BE2C (cell line): ENCODE data around the gene RXRA.
A peak's percentile ranks its signal among the peaks of the same experiment; 100 is the strongest.

Experiments
- DNase-seq: peaks from one replicate; pipeline ENCODE4 v3.0.0-alpha.2; 2020
- H3K27me3 ChIP-seq: fragments of 250-450 bp; sonication (Bioruptor Pico); 2 replicates; pipeline ENCODE4 v1.5.1; 2020; ENCODE audit warnings: mild to moderate bottlenecking
- H3K36me3 ChIP-seq: fragments of 250-450 bp; sonication (Bioruptor Pico); 2 replicates; pipeline ENCODE4 v1.5.1; 2020; ENCODE audit warnings: mild to moderate bottlenecking
- H3K4me1 ChIP-seq: fragments of 250-450 bp; sonication (Bioruptor Pico); 2 replicates; pipeline ENCODE4 v1.5.1; 2020
- H3K4me3 ChIP-seq: 2 replicates; pipeline ENCODE4 v1.5.1; 2011; ENCODE audit warnings: low read depth, low read length
- H3K9me3 ChIP-seq: fragments of 250-450 bp; sonication (Bioruptor Pico); 2 replicates; pipeline ENCODE4 v1.5.1; 2020
- TF ChIP-seq, protein P1 (sequence below): IDR thresholded peaks from 2 replicates; pipeline ENCODE4 v1.5.1; 2012; ENCODE audit warnings: mild to moderate bottlenecking, low read depth, low read length

Gene RXRA

GRCh38 chr9:134381272-134381661 is 55.0 kb downstream of the RXRA start:
- Histone ChIP-seq H3K36me3 (no peaks in the 10 kb centered on the region), H3K9me3 (no peaks in the 10 kb centered on the region), H3K27me3 (no peaks in the 10 kb centered on the region), H3K4me3 (no peak overlapping the region), H3K4me1 (peaks cover 29% of the 10 kb centered on the region)
- TF ChIP-seq, protein P1, sequence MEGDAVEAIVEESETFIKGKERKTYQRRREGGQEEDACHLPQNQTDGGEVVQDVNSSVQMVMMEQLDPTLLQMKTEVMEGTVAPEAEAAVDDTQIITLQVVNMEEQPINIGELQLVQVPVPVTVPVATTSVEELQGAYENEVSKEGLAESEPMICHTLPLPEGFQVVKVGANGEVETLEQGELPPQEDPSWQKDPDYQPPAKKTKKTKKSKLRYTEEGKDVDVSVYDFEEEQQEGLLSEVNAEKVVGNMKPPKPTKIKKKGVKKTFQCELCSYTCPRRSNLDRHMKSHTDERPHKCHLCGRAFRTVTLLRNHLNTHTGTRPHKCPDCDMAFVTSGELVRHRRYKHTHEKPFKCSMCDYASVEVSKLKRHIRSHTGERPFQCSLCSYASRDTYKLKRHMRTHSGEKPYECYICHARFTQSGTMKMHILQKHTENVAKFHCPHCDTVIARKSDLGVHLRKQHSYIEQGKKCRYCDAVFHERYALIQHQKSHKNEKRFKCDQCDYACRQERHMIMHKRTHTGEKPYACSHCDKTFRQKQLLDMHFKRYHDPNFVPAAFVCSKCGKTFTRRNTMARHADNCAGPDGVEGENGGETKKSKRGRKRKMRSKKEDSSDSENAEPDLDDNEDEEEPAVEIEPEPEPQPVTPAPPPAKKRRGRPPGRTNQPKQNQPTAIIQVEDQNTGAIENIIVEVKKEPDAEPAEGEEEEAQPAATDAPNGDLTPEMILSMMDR, result no peak
- DNase-seq, result no peak

GRCh38 chr9:134381671-134382516 is 55.6 kb downstream of the RXRA start:
- TF ChIP-seq, protein P1, result peak; percentile 26; the same call in 1 of the 2 replicates
- Histone ChIP-seq H3K4me1 (peaks cover 29% of the 10 kb centered on the region), H3K36me3 (no peaks in the 10 kb centered on the region), H3K27me3 (no peaks in the 10 kb centered on the region), H3K4me3 (no peak overlapping the region), H3K9me3 (no peaks in the 10 kb centered on the region)
- DNase-seq, result no peak

DNA sequence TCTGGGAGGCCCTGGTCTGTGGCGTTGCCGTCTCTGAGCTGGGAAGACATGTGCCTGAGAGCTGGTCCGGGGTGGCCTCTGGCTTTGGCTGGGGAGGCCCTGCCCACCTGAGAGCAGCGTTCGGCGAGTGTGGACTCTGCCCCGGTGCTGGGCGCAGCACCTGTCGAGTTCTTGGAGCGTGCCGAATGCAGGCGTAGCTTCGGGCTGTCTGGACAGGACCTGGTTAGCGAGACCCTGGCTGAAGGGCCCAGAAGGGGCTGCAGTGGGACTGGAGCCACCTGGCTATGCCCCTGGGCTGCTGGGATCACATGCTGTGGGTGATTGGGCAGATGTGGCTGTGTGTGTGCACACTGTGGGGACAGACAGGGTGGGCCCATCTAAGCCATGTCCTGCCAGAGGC is 56.5 kb downstream of the RXRA start:
- H3K4me1 ChIP-seq, result peaks cover 26% of the 10 kb centered on the region
- DNase-seq, result no peak

DNA sequence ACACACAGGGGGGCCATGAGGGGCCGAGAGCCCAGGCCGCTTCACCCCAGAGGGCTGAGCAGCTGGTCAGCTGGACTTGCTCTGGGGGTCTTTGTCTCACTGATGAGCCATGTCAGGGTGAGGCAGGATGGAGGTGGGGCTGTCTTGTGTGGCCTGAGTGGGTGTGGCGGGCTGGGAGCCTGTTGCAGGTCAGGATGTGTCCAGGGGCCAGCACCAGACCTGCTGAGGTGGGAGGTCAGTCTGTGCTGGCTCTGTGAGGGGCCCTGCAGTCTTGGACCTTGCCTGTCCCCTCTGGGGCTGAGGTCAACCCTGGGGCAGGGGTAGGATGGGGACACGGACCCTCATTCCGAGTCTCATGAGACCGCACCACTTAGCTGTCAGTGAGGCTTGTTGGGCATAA is 56.9 kb downstream of the RXRA start:
- TF ChIP-seq, protein P1, result no peak
- peaks cover 22% of the 10 kb centered on the region for H3K4me1 ChIP-seq
- DNase-seq, result no peak

More for the DNA sequence above, 56.5 kb downstream of the RXRA start:
- H3K4me3 ChIP-seq, result no peak overlapping the region
- TF ChIP-seq, protein P1, result no peak
- H3K9me3 ChIP-seq, result no peaks in the 10 kb centered on the region
- no peaks in the 10 kb centered on the region for H3K27me3 ChIP-seq
- no peaks in the 10 kb centered on the region for H3K36me3 ChIP-seq

GRCh38 chr9:134384811-134385479 is 58.7 kb downstream of the RXRA start:
- H3K27me3 ChIP-seq, result no peaks in the 10 kb centered on the region
- no peak overlapping the region for H3K4me3 ChIP-seq
- no peaks in the 10 kb centered on the region for H3K9me3 ChIP-seq
- TF ChIP-seq, protein P1, result no peak
- no peak for DNase-seq
- H3K4me1 ChIP-seq, result peaks cover 6% of the 10 kb centered on the region
- no peaks in the 10 kb centered on the region for H3K36me3 ChIP-seq

More for the DNA sequence above, 56.9 kb downstream of the RXRA start:
- Histone ChIP-seq H3K9me3 (no peaks in the 10 kb centered on the region), H3K36me3 (no peaks in the 10 kb centered on the region), H3K4me3 (no peak overlapping the region), H3K27me3 (no peaks in the 10 kb centered on the region)

DNA sequence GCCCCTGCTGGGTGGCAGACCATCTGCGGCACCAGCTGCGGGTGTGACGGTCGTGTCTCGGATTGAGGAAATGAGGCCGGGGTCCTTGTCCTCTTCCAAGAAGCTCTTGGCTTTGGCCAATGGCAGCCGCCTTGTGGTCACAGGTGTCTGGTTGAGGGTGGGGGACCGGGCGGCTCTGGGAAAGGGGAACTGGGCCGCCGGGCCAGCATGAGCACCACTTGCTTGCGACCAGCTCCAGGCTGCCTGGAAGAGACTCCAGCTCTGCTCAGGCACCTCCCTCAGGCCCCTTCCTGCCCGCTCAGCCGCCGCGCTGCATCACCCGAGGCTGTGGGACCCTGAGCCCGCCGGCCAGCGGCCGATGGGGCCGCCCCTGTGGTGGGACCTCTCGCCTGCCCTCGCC is 59.7 kb downstream of the RXRA start:
- Histone ChIP-seq H3K4me1 (peaks cover 6% of the 10 kb centered on the region), H3K9me3 (no peaks in the 10 kb centered on the region), H3K36me3 (no peaks in the 10 kb centered on the region), H3K4me3 (no peak overlapping the region), H3K27me3 (no peaks in the 10 kb centered on the region)
- no peak for DNase-seq
- TF ChIP-seq, protein P1, result no peak
